HT-29 (cell line): Measurements from ENCODE around the gene DACH2. TPM values are rescaled to one million over a fixed set of nuclear protein-coding genes. Genes with fewer than 3 reads are reported as not detected.
A peak's percentile ranks its signal among the peaks of the same experiment; 100 is the strongest.

Experiments
- DNase-seq: peaks from one replicate; pipeline ENCODE4 v3.0.0-alpha.2; 2015; ENCODE audit warnings: low spot score
- total RNA-seq: library from RNA; depleted of rRNA; stranded (reverse); fragments of >200 nt; shearing (Covaris generic); gene quantifications from 2 replicates; pipeline ENCODE4 v1.2.3, GENCODE V29; 2014

Gene DACH2
- total RNA-seq, 1 experiment from 2014 or later, result not detected

DNA sequence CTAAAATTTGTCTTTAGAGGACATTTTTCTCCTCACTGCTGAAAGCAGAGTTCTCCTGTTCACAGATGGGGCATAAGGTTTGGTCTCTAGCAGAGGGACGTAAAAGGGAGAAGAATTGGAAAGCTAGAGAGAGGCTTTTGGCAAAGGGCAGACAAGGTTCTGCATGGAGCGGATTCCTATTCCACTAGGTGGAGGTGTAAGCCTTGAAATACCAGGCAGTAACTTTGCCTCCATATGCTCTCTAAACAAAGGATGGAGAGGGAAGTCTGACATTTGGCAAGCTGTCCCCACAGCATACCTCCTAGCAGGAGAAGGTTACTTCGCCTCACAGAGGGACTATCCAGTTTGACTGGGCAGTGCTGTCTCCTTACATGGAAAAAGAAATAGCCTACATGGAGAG, 174.7 kb downstream of the DACH2 start:
- DNase-seq, result peak; percentile 38

- no peak for DNase-seq
Measured at GRCh38 chrX:86329174-86329573, 180.9 kb downstream of the DACH2 start.

- DNase-seq, result peak; percentile 4
Measured at GRCh38 chrX:86348669-86349068, 200.4 kb downstream of the DACH2 start.

GRCh38 chrX:86349115-86349514, 200.9 kb downstream of the DACH2 start:
- DNase-seq, result no peak

DNA sequence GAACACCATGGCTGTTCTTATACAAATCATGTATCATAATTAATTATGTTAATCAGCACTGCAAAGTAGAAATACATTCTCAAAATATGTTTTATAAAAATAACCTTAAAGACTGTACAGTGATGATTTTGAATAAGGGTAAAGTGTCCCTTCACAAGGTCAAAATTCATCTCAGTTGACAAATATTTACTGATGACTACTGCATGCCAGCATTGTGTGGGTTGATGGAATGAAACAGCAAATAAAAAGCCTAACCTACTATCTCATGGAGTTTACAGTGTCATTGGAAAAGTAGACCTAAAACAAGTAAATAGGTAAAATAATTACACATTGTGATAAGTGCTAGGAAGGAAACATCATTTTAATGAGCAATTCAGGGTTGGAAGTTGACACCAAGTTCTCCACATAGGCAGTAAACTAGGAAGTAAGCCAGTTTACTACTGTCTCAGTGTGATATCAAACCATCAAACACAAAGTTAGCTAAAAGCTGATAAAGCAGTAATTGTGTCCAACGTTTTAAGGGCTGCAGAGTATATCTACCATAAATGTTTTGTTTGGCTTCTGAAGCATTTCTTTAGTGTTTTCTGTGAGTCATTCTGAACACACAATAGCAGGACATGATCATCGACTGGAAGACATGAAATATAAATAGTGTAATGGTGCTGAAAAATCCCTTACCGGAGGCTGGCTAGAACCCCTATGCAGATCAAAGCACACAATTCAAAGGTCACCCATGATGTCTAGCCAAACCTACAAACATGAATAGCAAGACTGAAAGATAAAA, 221.8 kb downstream of the DACH2 start:
- DNase-seq, result no peak

DNA sequence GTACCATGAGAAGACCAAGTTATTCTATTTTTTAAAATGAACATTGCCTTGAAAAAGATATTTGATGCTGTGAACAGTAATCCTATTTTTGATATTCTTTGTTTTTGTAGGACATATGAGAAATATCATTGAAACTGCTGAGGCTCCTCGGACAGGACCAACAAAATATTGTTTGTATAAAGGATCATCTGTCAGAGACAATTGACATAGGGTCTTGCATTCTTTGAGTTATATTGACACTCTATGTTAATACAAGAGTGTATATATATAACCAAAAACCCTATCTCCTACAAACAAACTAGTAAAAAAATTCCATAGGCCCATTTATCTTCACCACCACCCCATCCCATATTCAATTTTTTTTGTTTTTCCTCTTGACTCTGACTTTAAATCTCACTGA, 222.7 kb downstream of the DACH2 start:
- no peak for DNase-seq

DNA sequence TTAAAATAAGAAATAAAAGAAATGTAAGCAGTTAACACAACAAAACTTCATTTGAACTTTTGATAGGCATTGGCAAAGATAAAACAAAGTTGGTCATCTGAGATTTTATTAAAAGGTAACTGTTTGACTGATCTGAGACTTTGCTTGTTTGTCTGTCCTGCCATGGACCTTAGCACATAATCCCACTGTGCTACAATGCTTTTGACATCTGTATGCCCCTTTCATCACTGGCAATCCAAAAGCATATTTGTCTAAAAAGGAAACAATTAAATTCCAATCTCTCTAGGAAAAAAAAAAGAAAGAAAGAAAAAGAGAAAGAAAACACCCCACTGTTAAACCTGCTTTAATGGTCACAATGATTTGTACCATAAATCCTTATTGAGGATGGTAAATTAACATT, 231.0 kb downstream of the DACH2 start:
- no peak for DNase-seq

- DNase-seq, result no peak
Measured at GRCh38 chrX:86383681-86384540, 235.7 kb downstream of the DACH2 start.

GRCh38 chrX:86407371-86407770, 259.1 kb downstream of the DACH2 start:
- no peak for DNase-seq

DNA sequence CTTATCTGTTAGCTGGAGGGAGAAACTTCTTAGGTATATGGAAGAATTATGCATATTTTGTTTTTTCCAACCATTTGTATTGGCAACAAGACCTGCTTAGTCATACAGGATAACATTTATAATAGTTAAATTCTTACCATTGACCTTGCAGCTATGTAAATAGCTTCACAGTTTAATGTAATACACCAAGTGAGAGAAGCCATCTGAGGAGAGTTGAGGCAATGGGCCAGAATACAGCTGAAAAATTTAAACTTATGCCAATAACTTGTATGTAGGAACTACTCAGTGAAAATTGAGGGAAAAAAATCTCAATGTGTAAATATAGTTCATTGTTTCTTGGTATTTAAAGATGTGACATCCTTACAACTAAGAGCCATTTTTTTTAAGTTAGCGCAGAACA, 273.5 kb downstream of the DACH2 start:
- no peak for DNase-seq

- no peak for DNase-seq
Measured at GRCh38 chrX:86436116-86436515, 287.9 kb downstream of the DACH2 start.

DNA sequence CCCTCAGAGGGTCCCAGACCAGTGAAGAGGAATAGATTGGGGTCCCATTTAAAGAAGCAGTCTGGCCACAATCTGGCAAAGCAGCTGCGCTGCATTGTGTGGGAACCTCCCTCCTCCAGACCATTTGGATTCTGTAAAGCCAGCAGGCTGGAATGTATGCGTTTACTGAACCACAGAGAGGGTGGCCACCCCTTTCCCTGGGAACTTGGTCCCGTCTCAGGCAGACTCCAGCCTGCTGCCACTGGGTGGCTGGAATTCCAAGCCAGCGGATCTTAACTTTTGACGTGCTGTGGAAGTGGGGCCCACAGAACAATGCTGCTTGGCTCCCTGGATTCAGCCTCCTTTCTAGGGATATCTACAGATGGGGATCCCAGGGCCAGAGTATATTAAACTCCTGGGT, 307.2 kb downstream of the DACH2 start:
- DNase-seq, result no peak

DNA sequence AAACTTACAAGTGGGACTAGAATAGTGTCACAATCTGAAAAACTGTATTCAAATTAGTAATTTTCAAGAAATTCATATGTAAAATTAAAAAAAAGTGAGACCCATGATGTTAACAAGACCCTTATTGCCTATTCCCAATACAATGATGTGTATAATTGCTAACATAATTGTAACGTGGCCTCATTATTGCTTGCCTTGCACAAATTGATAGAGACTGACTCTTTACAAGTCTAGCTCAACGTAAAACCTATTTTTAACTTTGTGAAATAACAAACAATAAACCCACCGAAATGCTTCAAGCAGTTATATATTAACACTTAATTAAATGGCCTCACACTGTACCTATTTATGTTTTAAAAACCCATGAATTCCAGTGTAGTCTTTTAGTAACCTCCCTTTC, 312.5 kb downstream of the DACH2 start:
- no peak for DNase-seq

DNA sequence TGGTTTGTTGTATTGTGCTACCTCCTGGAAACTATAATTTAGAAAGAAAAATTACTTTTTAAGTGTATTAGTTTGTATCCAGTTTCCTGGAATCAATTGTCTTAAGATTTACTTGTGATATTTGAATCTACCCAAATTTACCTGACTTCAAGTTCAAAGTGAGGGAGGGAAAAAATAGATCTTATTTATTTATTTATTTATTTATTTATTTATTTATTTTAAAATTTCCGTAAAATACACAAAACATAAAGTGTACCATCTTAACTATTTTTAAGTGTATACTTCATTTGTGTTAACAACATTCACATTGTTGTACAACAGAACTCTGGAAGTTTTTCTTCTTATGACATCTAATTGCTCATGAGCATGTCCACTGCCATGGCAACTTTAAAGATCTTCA, 356.0 kb downstream of the DACH2 start:
- no peak for DNase-seq

DNA sequence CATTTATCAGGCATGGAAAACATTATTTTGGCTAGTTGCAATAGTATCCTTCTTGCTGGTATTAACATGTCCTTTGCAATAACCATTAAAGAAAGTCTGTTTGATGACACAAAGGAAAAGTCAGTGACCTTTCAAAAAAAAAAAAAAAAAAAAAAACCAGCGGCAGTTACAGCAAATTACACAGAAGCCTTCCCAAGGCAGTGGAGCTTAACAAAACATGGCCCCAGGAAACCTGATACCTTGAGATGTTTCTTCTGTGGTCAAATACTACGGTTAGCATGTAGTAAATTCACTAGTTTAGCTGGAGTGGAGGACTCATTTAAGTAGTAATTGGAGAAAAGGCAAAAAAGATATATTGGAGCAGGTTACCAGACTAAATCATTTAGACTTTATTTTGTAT, 359.1 kb downstream of the DACH2 start:
- no peak for DNase-seq

- DNase-seq, result no peak
Measured at GRCh38 chrX:86579777-86580176, 431.5 kb downstream of the DACH2 start.

DNA sequence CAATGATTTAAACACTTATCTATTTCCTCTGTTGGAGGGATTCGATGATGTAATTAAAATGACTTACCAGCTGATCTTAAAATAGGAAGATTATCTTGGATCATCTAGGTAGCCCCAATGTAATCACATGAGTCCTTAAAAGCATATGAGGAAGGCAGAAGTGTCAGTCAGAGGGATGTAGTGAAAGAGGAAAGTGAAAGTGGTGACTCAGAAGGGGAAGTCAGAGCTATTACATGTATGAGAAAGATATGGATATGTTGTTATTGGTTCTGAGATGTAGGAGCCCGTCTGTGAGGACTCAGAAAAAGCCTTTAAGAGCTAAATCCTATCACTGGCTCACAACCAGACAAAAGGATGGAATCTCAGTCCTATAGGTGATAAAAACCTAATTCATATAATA, 456.4 kb downstream of the DACH2 start:
- no peak for DNase-seq

DNA sequence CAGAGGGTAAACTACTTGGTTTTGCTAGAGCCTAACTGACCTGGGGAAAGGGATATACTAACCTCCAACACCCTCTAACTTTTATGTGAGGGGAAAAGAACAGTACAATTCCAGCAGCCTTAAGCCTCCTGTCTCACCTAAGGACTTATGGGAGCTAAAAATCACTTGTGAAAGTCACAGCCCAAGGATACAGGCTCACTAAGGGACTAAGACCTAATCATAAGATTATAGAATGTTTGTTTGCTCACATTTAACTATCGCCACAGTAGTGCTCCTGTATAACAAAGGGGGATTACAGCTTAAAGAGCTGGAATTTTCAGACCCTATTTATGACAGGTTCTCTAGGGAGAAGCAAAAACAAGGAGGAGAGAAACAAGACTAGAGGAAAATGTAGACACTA, 548.7 kb downstream of the DACH2 start:
- no peak for DNase-seq

- no peak for DNase-seq
Measured at GRCh38 chrX:86711531-86712180, 563.4 kb downstream of the DACH2 start.

- no peak for DNase-seq
Measured at GRCh38 chrX:86714441-86714840, 566.2 kb downstream of the DACH2 start.

DNA sequence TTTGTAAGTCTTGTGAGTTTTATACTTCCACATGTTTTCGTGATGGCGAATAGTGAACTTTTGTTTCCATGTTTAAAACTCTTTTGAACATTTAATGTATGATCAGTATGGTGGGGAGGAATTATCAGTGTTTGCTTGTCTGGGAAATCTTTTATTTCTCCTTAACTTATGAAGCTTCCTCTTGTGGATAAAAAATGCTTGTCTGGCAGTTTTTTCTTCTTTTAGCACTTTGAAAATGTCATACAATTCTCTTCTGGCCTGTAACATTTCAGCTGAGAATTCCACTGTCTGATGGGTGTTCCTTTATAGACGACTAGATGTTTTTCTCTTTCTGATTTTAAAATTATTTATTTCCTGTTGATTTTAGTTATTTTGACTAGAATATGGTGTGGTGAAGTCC, 576.0 kb downstream of the DACH2 start:
- DNase-seq, result no peak

DNA sequence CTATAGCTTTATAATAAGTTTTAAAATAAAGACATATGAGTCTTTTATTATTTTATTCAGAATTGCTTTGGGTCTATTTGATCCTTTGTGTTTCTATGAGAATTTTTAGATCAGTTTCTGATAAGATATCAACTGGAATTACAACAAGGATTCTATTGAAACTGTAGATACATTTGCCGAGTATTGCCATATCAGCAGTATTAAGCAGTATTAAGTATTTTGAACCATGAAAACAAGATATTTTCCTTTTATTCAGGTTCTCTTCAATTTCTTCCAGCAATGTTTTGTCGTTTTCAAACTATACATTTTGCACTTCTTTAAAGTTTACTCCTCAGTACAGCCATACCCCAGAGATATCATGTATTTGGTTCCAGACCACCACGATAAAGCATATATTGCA, 598.8 kb downstream of the DACH2 start:
- DNase-seq, result no peak
